MCF 10A (cell line): ENCODE results near the gene UEVLD. TPM values are rescaled to one million over a fixed set of nuclear protein-coding genes. Genes with fewer than 3 reads are reported as not detected.

Source experiments
- BruUV-seq: library from RNA; stranded (reverse); fragments of 400-500 nt; replicated peaks from 2 replicates; lab custom pipeline; 2021; lab: Mats Ljungman, UMichigan
- CTCF ChIA-PET: fragments of 300-600 bp; sonication (Branson Sonifier 250); formaldehyde crosslinking; extraction: SDS; loops from one replicate; lab custom pipeline; 2021; ENCODE audit warnings: antibody characterized with exemption, inconsistent platforms; lab: Yijun Ruan, JAX
- POLR2A ChIA-PET: fragments of 300-600, 350-650 bp; sonication (Branson Sonifier 250); formaldehyde crosslinking; extraction: SDS; loops from one replicate; lab custom pipeline; 2020; ENCODE audit warnings: antibody characterized with exemption, inconsistent platforms; lab: Yijun Ruan, JAX
- DNase-seq: peaks from one replicate; pipeline ENCODE4 v3.0.0-alpha.2; 2018; ENCODE audit not compliant: unreplicated experiment
- H3K27ac Mint-ChIP-seq: one replicate; pipeline ENCODE4 v1.8.0; 2022; ENCODE audit warnings: mild to moderate bottlenecking, low read depth, mixed read lengths; ENCODE audit not compliant: unreplicated experiment
- H3K27me3 Mint-ChIP-seq: one replicate; pipeline ENCODE4 v1.8.0; 2022; ENCODE audit warnings: mixed read lengths; ENCODE audit not compliant: insufficient read depth, unreplicated experiment
- H3K36me3 Mint-ChIP-seq: one replicate; pipeline ENCODE4 v1.8.0; 2022; ENCODE audit warnings: mild to moderate bottlenecking, moderate library complexity, mixed read lengths; ENCODE audit not compliant: insufficient read depth, unreplicated experiment
- H3K4me1 Mint-ChIP-seq: one replicate; pipeline ENCODE4 v1.8.0; 2022; ENCODE audit warnings: mixed read lengths; ENCODE audit not compliant: insufficient read depth, unreplicated experiment
- H3K4me3 Mint-ChIP-seq: one replicate; pipeline ENCODE4 v1.8.0; 2022; ENCODE audit warnings: mild to moderate bottlenecking, moderate library complexity, mixed read lengths; ENCODE audit not compliant: unreplicated experiment
- H3K9me3 Mint-ChIP-seq: one replicate; pipeline ENCODE4 v1.8.0; 2022; ENCODE audit warnings: mixed read lengths; ENCODE audit not compliant: unreplicated experiment
- CTCF ChIP-seq: fragments of 200-600 bp; IDR thresholded peaks from one replicate; pipeline ENCODE4 v1.8.0; 2022; ENCODE audit warnings: antibody characterized with exemption, mild to moderate bottlenecking; ENCODE audit not compliant: unreplicated experiment
- intact Hi-C: fragments of 100-400 bp; cut with micrococcal nuclease; formaldehyde crosslinking; loops from 2 replicates; pipeline ENCODE4 v1.14.1; 2022
- total RNA-seq: library from RNA; stranded (reverse); gene quantifications from 2 replicates; pipeline ENCODE4 v1.2.3, GENCODE V29; 2022

UEVLD gene
- total RNA-seq, 1 experiment from 2014 or later, result 22.8 TPM

DNA sequence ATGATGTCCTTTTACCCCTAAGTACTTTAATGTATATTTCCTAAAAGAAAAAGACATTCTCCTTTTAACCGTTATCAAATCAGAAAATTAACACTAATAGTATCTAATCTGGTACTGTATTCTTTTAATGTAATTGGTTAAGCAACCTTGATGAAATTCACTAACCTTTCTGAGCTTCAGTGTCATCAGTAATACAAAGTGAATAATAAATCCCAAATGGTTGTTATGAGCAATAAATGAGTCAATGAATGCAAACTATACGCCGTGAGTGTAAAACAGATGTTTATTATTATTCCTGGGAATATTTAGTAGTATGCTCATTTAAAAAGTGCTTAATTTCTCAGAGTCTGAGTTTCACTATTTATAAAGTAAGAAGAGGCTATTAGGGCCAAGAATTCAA, 21.5 kb downstream of the UEVLD start:
- peak overlapping the region; percentile 19 for H3K27ac Mint-ChIP-seq
- ChIA-PET POLR2A (interaction anchor here (0.6 to 1.5 kb wide), 2 partner anchors 21 to 311 kb away, joined by 3 to 6 read pairs; partner anchors contain the start of gene UEVLD), CTCF (no interaction called here)
- TF ChIP-seq CTCF, result no peak
- intact Hi-C loops, result no loop called here
- peaks cover 63% of the 10 kb centered on the region for H3K36me3 Mint-ChIP-seq
- no peak overlapping the region for H3K4me3 Mint-ChIP-seq
- H3K9me3 Mint-ChIP-seq, result no peaks in the 10 kb centered on the region
- DNase-seq, result no peak
- H3K4me1 Mint-ChIP-seq, result peaks cover 6% of the 10 kb centered on the region
- BruUV-seq, result no TSS peak
- no peaks in the 10 kb centered on the region for H3K27me3 Mint-ChIP-seq

GRCh38 chr11:18566406-18566805, 22.1 kb downstream of the UEVLD start:
- peak; percentile 35 for DNase-seq
- TF ChIP-seq CTCF, result no peak
- Mint-ChIP-seq H3K9me3 (no peaks in the 10 kb centered on the region), H3K36me3 (peaks cover 63% of the 10 kb centered on the region), H3K4me3 (no peak overlapping the region), H3K4me1 (peaks cover 3% of the 10 kb centered on the region), H3K27me3 (no peaks in the 10 kb centered on the region), H3K27ac (peak overlapping the region; percentile 19)
- POLR2A ChIA-PET, result interaction anchor here (1.5 kb wide), 1 partner anchor 22 kb away, joined by 6 read pairs; the partner anchor contains the start of gene UEVLD
- intact Hi-C loops, result no loop called here
- no TSS peak for BruUV-seq
- CTCF ChIA-PET, result interaction anchor here (0.6 kb wide), 1 partner anchor 53 kb away, joined by 3 read pairs; no protein-coding TSS in a partner anchor

DNA sequence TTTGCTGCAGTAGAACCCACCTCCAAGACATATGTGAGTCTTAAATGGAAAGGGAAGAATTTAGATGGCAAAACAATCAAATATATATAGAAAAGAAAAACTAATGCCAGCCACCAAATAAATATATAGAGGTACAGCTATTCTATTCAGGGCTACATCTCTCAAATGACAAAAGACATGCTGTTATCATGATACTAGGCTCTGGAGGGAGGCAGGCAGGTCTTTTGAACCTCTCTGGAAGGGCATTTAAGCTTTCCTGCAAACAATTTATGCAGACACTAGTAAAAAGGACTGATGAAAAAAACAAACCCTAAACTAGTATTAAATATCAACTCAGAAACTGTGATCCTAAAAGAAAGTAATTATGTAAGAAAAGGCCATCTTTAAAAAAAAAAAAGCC, 24.4 kb downstream of the UEVLD start:
- CTCF ChIA-PET, result interaction anchor here (0.6 to 1.5 kb wide), 5 partner anchors 10 to 320 kb away, joined by 3 to 5 read pairs (median 4); no protein-coding TSS in a partner anchor
- DNase-seq, result no peak
- BruUV-seq, result no TSS peak

More for the DNA sequence above, 24.4 kb downstream of the UEVLD start:
- intact Hi-C loops, result no loop called here
- Mint-ChIP-seq H3K4me1 (no peaks in the 10 kb centered on the region), H3K27ac (no peak overlapping the region), H3K9me3 (no peaks in the 10 kb centered on the region), H3K36me3 (peaks cover 61% of the 10 kb centered on the region), H3K4me3 (no peak overlapping the region), H3K27me3 (no peaks in the 10 kb centered on the region)
- TF ChIP-seq CTCF, result no peak
- POLR2A ChIA-PET, result interaction anchor here (0.6 to 1.2 kb wide), 5 partner anchors 9 to 517 kb away, joined by 3 to 4 read pairs (median 4); partner anchors contain the start of gene TSG101
